G401.6 (cell line): ENCODE data around the gene LRRC8B.
"Not testable (repeated sequence)": the region's sequence is repeated elsewhere in the genome, so short reads cannot be mapped to it uniquely, and the experiment has no call there.

ENCODE experiments used
- FAIRE-seq: peaks from 2 replicates; lab custom pipeline; 2012; peaks lifted over from hg19 to GRCh38; lab: Jason Lieb, UNC

LRRC8B gene

DNA sequence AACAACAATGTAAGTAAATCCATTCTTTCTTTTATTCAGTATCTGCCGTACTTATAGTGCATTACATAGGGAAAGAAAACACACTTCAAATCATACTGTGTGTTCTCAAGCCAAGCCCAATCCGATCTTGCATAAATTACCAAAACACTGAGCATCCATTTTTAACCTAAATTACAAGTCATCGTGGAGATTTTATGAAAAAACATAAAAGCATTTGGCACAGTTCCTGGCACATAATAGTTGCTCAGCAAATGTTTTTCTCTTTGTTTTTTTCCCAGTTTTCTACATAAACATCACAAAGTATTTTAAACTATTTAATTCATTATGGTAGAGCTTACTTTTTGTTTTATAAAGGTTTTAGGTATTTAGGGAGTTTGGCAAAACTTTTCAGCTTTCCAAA, 60.2 kb downstream of the LRRC8B start:
- no peak for FAIRE-seq

DNA sequence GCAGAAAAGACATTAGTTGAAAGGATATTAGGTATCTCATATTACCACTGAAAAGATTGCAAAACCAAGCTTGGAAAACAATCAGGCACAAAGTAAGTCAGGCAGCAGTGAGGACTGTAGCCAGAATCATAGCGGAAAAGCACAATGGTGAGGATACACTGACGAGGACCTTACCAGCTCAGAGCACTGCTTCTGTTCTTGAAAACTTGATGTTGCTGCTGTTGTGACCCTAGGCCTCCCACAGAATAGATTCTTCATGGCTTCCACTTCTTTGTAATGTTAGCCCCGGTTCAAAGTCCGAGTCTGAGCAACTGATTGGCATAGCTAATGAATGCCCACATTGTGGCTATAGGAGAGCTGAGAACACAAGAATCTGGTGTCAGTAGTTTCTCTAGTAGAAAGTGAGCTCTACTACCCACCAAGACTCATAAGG, 63.1 kb downstream of the LRRC8B start:
- FAIRE-seq = no peak

DNA sequence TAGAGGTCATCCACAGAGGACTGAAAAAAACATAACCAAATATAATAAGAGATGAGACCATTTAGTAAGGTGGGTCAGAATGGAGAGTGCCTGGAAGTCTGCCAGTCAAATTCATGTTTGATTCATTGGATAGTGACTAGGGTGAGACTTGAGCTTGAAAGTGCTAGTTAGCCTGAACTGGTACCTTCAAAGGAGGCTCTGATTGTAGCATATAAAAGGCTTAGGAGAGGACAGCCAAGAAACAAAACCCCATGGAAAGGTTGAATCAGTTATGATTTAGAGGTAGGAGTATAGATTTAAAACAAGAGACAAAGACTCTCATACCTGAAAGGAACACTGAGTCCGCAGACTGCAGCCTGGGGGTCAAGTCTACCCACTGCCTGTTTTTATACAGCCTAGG, 63.9 kb downstream of the LRRC8B start:
- FAIRE-seq = no peak

DNA sequence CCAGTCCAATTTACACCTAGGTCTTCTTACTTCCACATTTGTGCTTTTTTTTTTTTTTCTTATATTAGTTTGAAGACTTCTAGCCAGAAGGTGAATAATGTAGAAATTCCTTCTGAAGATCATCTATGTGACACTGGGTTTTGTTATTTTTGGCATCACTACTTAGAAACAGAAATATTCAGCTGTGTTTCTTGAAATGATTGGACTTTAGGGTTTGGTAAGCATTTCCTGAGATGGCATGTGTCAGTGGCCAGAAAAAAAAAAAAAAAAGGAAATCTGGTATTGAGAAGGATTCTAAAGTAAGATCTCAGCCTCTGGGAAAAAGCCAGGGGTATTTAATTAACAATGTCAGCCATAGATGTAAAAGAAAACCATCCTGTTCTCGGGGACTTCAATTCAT, 64.9 kb downstream of the LRRC8B start:
- no peak for FAIRE-seq

DNA sequence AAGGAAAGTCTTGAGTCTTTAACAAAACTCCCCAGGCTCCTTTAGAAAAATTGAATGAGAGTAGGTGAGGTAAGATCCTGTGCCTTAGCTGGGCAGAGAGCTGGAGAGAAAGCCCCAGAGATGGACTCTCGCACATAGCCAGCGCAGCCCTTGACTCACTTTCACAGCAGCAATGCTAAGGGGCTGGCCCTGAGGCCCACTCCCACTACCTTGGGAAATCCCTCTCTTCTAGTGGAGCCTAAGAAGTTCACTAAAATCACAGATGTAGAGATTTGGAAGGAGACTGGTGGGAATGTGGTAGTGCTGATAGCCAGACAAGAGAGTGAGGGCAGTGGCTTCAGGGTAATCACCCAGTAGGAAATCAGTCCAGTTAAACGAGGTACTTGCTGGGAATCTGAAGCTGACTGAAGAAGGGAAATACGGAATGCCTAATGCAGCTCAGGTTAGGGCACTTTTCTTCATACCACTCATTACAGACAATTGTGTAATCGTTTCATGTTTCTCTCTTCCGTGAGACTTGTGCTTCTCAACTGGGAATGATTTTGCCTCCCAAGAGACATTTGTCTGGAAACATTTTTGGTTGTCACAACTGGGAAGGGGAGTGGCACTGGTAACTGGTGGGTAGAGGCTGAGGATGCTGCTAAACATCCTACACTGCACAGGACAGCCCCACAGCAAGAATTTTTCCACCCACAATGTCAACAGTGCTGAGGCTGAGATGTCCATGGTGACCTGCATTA, 65.9 kb downstream of the LRRC8B start:
- FAIRE-seq = no peak

DNA sequence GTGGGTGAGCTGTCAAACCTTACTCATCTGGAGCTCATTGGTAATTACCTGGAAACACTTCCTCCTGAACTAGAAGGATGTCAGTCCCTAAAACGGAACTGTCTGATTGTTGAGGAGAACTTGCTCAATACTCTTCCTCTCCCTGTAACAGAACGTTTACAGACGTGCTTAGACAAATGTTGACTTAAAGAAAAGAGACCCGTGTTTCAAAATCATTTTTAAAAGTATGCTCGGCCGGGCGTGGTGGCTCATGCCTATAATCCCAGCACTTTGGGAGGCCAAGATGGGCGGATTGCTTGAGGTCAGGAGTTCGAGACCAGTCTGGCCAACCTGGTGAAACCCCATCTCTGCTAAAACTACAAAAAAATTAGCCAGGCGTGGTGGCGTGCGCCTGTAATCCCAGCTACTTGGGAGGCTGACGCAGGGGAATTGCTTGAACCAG, 68.3 kb downstream of the LRRC8B start:
- not testable (repeated sequence) for FAIRE-seq

DNA sequence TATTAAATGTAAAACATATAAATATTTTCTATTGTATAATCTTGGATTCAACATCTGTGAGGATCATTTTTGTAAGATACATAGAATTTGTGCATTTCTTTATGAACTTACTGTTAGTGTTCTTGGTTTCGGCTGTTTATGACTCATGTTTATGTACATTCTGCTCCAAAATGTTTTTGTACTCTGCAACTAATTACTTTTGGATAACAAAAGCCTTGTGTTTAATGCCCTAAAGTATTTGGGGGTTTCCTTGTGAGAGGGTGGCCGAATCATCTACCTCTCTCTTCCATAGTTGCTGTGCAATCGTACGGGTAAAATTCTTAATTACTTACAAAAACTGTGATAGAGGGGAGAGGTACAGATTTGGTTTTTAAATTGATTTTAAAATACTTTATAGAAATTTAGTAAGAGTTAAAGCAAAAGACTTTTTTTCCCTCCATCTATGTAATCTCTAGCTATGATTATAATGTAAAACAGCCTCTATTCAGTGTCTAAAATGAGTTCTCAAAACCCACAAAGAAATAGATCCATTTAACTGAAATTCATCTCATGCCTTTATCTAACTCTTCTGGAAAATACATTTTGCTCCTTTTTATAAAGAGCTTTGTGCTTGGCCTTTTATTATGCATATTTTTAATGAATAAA, 69.6 kb downstream of the LRRC8B start:
- no peak for FAIRE-seq

DNA sequence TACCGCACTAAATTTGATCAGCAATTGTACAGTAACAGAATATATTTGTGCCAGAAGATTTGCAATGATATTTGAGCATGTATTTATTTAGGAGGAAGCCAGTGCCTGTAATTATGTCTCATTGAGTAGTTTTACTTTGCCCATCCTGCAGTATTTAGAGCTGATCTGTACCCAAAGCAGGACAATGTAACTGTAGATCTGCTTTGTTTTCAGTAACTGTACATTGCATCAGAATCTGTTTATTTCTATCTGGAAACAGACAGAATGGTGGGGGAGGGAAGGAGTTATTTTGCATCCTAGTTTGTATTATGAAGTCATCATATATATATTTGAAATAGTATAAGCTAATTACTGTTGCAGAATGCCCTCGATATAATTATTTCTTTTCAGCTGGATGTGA, 72.1 kb downstream of the LRRC8B start:
- no peak for FAIRE-seq

DNA sequence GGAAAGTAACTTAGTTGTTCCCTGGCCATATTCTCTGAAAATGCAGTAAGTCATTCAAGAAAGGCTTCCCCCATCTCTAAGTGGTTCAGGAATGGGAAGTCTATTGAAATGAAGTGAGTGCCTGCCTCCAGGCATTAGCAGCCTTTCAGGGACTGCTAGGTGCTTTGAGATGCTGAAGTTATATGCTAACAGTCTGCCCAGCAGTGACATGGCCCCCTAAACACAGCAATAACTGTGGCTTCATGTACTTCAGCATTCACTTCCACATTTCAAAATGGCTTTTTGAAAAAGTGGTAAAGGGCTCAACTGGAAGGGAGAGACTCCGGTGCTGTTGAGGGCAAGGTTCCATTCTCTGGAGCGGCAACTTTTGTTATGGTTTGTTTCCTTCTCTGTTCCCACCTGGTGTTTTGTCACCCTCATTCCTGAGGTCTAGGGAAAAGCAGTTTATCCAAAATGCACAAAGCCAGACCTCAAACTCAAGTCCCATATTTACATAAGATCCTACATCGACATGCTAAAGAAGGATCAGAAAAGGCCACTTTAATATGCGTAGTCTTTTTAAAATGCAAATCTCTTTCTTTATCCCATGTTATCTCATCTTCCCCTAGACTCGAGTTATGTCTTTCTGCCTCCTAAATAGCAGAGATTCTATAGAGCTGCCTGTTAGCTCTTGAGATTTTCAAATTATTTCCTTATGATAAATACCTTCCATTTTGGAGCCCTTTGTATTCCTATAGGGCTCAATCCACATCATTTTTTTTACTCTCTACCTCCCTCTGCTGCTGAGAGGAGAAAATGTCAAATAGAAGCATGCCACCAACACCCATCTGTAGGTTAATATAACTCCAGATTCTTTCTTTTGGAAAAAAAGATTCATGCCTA, 74.1 kb downstream of the LRRC8B start:
- peak; percentile 94 for FAIRE-seq

DNA sequence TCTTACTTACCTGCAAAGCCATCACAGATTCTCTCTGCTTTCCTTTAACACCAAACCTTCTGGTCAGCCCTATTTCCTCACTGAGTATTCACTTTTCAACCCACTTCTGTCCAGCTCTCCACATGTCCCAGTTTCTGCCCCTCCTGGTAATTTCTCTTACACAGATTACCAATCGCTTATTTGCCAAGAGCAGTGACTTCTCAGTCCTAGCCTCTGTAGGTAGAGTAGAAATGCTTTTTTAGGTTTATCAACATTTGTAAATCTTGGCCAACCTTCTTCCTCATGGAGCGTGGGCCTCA, 74.7 kb downstream of the LRRC8B start:
- FAIRE-seq = no peak

DNA sequence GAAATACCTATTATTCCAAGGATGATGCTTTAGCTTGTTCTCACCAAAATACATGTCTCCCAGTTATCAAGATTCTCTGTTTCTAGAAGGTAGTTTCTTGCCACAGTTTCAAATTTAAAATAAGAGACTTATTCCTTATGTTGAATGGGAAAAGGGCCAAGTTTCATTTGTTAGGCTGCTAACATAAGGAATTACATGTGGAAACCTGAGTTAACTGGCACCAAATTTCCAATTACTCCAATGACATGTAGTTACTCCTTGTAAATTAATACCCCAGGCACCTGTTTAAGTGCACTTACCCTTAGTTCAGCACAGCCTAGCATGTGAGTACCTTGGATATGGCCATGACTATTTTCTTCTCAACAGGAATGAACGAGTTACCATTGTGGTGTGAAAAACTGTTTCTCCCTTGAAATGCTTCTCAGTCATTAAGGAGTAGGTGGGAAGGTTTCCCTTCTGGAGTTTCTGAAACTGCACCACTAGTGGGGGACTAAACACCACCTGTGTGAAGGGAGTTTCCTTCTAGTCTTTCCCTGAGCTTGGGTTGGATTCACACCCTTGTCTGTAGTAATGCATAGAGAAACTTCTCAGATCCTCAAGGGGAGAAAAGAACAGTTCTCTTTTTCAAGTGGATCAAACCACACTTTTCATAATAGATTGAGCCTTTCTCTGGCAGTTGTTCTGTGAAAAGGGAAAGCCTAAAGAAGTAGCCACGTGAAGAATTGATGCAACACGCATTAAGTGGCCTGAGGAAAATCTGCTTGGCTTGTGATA, 76.0 kb downstream of the LRRC8B start:
- FAIRE-seq = no peak

DNA sequence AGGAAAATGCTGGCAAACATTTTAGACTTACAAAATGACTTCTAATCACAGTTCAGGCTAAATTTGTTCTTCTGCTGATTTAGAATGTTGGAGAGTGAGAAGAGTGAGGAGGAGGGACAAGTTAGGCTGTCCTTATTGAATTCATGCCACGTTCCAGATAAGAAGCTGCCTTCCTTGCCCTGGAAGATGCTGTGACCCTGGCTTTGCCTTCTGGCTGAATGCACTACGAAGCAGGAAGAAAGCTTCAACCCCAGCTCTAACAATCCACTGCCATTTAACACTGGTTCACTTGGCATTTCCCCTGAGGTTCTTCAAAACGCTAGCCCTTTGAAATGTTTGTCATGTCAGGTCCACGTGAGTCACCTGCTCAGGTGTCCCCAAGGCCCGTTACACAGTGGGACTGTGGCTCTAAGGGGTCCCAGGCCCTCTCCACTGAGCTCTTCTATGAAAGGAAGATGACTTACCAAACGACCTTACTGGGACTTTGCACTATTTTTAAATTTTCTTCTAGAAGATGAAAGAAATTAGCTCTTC, 78.3 kb downstream of the LRRC8B start:
- FAIRE-seq = no peak

DNA sequence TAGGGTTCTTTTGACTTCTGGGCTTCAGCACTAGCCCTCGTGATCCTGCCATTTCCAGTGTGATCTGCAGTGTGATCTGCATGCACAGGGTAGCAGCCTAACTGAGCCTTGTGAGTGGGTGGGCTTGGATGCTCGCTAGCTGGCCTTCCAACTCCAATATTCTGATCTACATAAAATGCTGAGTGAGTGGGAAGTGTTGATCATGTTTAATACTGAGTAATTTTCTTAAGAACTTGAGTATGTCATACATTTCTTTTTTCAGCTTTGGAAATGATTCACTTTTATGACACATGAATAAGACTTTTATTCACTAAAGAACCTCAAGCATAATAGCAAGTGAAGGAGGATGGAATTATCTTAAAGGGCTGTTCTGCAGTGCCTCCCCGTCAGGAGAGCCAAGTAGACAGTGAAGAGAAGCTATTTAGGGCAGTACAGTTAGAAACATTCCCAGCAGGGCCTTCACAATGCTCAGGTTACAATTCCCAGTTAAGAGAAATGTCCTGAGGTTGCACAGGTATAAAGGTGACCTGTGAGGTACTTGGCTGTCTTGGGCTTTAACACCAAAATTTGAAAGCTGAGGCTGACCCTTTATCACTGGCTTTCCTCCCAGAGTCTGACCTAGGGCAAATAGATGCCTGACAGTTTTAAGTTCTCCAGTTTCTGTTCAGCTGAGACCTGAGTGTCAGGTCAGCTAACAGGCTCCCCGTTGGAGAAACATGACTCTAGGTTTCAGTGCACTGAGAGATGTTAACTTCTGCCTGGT, 79.2 kb downstream of the LRRC8B start:
- no peak for FAIRE-seq

DNA sequence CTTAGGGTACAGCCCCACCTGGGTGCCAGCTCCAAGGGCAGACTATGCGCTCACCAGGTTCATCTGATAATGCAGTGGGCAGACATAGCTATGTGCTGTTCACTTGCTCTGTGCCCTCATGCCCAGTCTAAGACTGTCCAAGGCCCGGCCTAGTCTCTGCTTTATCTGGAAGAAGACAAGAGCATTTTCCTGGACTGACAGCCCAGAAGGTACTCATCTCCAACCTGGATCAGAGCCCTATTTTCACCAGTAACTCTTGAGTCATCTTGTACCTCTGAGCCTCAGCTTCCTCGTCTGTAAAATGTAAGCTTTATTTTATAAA, 79.7 kb downstream of the LRRC8B start:
- FAIRE-seq = no peak

DNA sequence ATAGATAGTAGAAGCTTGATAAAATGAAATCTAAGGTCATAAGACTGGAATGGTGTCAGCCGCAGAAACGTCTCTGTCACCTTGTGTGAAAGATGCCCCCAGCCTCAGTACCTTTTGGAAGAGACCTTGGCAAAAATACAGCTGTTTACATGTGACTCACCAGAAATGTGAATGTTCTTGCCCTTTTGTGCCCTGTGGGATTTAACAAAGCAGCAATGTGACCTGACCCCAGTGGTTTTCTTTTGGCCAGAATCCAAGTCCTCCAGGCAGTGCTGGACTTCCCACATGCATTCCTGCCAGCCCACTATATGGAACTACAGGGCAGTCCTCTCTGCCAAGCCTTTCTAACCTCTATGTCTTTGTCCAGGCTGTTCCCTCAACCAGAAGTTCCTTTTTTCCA, 81.1 kb downstream of the LRRC8B start:
- FAIRE-seq = no peak

DNA sequence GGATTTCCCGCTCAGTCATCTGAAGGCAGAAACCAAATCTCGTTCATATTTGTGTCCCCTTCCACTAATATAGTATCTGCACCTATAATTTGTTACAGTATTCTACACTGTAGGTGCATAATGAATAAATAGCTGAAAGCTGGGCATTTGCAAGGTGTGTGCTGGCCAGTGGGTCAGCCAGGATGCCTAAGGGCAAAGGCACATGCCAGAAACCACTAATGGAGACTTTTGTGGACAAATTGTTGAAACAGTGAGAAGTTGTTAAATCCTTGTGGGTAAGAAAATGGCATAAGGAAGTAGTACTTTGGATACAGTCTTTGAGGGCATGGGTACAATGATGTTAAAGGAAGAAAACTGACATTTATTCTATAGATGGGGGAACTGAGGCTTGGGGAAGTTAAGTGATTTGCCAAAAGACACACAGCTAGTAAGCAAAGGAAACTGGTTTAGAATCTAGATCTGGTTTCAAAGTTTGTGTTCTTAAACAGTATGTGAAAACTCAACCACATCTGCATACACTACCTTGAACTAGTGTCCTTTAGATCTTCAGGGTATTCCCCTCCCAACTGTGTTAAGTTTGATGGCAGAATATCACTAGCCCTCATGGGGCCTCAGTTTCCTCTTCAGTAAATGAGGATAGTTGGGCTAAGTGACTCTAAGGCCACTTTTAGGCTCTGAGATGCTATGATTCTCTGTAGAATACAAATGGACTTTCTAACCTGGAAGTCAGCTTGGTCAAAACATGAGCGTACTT, 81.8 kb downstream of the LRRC8B start:
- FAIRE-seq = no peak

DNA sequence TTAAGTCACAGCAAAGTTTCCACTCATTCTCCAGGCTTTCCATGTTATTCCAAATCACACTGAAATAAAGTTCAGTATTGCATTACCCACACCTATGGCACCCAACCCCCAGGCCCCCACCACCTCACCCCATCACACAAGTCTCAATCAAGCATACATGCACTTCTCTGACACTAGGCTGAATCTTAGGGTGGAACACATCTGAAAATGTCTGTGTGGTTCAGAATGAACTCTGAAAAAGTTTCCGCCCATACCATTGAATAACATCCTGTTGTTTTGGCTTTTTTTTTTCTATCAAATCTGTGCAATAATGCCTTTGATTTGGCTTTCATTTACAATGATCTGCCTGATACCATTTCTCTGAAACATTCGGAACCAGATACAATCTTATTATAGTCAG, 82.5 kb downstream of the LRRC8B start:
- no peak for FAIRE-seq

DNA sequence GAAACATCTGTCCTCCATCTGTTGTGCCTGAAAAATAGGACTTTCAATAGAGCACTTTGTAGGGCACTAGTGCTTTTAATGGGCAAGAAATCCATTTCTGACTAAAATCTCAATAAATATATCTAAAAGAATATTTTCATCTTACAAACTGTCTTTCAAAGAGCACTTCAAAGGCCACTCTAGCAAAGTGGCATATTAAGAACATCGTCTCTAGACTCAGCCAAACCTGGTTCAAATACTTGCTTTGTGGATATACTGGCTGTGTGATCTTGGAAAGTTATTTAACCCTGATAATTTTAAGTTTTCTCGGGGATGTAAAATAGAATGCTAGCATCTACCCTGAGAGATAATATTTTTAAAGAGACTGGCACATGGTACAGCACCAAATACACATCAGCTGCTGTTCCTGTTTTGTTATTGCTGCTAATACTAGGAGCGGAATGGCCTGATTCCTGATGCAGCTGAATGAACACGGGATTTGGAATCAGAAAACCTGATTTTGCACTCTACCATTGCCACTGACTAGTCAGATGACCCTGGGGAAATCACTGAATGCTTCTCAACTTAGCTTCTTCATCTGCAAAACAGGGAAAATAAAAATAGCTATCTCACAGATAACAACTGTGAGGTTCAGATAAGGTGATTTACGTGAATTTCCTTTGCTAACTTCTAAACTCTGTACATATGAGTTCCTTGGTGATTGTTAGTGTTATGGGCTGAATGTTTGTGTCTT, 83.1 kb downstream of the LRRC8B start:
- FAIRE-seq = no peak

DNA sequence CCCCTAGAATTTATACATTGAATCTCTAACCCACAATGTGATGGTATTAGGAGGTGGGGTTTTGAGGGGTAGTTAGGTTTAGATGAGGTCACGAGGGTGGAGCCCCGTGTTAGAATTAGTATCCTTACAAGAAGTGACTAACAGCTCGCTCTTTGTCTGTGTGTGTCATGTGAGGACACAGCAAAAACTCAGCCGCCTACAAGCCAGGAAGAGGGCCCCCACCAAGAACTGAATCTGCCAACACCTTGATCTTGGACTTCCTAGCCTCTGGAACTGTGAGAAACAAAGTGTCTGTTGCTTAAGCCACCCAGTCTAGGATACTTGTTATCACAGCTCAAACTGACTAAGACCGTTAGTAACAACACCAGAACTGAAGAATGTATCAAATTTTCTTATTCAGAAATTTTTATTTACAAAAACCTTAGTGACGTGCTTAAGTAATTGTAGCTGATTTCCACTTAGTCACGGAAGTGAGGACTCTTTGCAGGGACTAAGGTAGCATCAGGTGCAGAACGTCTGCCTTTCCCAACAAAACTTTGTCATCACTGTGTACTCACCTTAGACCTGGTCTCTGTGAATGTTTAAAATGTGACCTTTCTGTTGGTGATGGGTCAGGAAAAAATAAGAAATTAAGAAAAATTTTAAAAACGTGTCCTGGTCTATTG, 83.8 kb downstream of the LRRC8B start:
- FAIRE-seq = no peak
